Fibroblast of lung (primary cell): ENCODE data around the gene FAM107B.

Source experiments
- CTCF ChIP-seq, 2 donors: IDR thresholded peaks in 1 of 2; conservative IDR thresholded peaks in 1 of 2; 1 replicate in 1 of 2; 2 replicates in 1 of 2; pipeline ENCODE4 v1.5.1; 2011 to 2012; ENCODE audit warnings: low read length in 2 of 2, control low read depth in 1 of 2, inconsistent platforms in 1 of 2, low read depth in 1 of 2, mild to moderate bottlenecking in 1 of 2
- EZH2 ChIP-seq: IDR thresholded peaks from 2 replicates; pipeline ENCODE4 v1.5.1; 2012; ENCODE audit warnings: low read length, control low read depth, mild to moderate bottlenecking; ENCODE audit errors: missing control alignments

DNA sequence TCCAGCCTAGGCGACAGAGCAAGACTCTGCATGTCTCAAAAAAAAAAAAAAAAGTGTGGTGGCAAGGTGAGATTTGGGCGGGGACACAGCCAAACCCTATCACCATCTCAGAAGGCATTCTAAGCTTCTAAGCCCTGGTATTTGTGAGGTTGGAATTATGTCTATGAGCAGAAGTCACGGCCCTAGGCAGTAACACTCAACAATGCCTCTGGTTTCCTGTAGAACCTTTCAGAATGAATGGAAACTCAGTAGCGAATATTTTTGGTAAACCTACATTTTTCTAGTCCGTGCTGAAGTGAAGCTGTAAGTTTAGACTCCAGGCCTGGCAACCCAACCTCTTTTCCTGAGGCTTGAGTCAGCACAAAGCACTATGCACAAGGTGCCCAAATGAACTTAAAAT lies 88.3 kb downstream of the FAM107B start:
- TF ChIP-seq CTCF (conservative IDR thresholded peaks at IDR 0.05 in 1 of 2, IDR thresholded peaks at IDR 0.05 in 1 of 2; ENCODE audit: low read depth in 1 of 2, low read length in 2 of 2): no peak
- no peak for TF ChIP-seq EZH2
